Progenitor cell of endocrine pancreas (in vitro differentiated cells): ENCODE results near the gene KYAT1. TPM values are rescaled to one million over a fixed set of nuclear protein-coding genes. Genes with fewer than 3 reads are reported as not detected.

Experiments used
- DNase-seq: peaks from one replicate; pipeline ENCODE4 v3.0.0; 2021; ENCODE audit warnings: low spot score; ENCODE audit not compliant: unreplicated experiment
- H3K27ac Mint-ChIP-seq: 2 replicates; pipeline ENCODE4 v1.8.0; 2021; ENCODE audit warnings: mild to moderate bottlenecking, moderate library complexity, mixed read lengths
- H3K27me3 Mint-ChIP-seq: 2 replicates; pipeline ENCODE4 v1.8.0; 2021; ENCODE audit warnings: mixed read lengths
- H3K36me3 Mint-ChIP-seq: 2 replicates; pipeline ENCODE4 v1.8.0; 2022; ENCODE audit warnings: mixed read lengths; ENCODE audit not compliant: insufficient read depth
- H3K4me1 Mint-ChIP-seq: 2 replicates; pipeline ENCODE4 v1.8.0; 2021; ENCODE audit warnings: low read depth, mixed read lengths
- H3K4me3 Mint-ChIP-seq: 2 replicates; pipeline ENCODE4 v1.8.0; 2021; ENCODE audit warnings: low read depth, mild to moderate bottlenecking, moderate library complexity, mixed read lengths
- H3K9me3 Mint-ChIP-seq: 2 replicates; pipeline ENCODE4 v1.8.0; 2021; ENCODE audit warnings: low read depth, mixed read lengths
- total RNA-seq: library from RNA; stranded (reverse); gene quantifications from 2 replicates; pipeline ENCODE4 v1.2.1, GENCODE V29; 2021
- TF ChIP-seq, protein P1 (sequence below): fragments of 200-600 bp; sonication (generic); IDR thresholded peaks from one replicate; pipeline ENCODE4 v1.5.0; 2021; ENCODE audit warnings: antibody characterized with exemption, mild to moderate bottlenecking; ENCODE audit not compliant: unreplicated experiment

The KYAT1 gene
- total RNA-seq, 1 donor from 2014 or later: 11.7 TPM

DNA sequence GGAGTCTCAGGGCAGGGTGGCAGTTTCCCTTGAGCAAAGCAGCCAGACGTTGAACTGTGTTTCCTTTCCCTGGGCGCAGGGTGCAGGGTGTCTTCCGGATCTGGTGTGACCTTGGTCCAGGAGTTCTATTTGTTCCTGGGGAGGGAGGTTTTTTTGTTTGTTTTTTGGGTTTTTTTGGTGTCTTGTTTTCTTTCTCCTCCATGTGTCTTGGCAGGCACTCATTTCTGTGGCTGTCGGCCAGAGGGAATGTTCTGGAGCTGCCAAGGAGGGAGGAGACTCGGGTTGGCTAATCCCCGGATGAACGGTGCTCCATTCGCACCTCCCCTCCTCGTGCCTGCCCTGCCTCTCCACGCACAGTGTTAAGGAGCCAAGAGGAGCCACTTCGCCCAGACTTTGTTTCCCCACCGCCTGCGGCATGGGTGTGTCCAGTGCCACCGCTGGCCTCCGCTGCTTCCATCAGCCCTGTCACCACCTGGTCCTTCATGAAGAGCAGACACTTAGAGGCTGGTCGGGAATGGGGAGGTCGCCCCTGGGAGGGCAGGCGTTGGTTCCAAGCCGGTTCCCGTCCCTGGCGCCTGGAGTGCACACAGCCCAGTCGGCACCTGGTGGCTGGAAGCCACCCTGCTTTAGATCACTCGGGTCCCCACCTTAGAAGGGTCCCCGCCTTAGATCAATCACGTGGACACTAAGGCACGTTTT lies 35.5 kb upstream of the KYAT1 start:
- DNase-seq: no peak
- H3K27ac Mint-ChIP-seq: no peak overlapping the region
- H3K4me3 Mint-ChIP-seq: no peak overlapping the region
- H3K27me3 Mint-ChIP-seq: no peaks in the 10 kb centered on the region
- H3K4me1 Mint-ChIP-seq: peaks cover 17% of the 10 kb centered on the region
- no peaks in the 10 kb centered on the region for H3K9me3 Mint-ChIP-seq
- TF ChIP-seq, protein P1, sequence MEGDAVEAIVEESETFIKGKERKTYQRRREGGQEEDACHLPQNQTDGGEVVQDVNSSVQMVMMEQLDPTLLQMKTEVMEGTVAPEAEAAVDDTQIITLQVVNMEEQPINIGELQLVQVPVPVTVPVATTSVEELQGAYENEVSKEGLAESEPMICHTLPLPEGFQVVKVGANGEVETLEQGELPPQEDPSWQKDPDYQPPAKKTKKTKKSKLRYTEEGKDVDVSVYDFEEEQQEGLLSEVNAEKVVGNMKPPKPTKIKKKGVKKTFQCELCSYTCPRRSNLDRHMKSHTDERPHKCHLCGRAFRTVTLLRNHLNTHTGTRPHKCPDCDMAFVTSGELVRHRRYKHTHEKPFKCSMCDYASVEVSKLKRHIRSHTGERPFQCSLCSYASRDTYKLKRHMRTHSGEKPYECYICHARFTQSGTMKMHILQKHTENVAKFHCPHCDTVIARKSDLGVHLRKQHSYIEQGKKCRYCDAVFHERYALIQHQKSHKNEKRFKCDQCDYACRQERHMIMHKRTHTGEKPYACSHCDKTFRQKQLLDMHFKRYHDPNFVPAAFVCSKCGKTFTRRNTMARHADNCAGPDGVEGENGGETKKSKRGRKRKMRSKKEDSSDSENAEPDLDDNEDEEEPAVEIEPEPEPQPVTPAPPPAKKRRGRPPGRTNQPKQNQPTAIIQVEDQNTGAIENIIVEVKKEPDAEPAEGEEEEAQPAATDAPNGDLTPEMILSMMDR: no peak
- peaks cover 9% of the 10 kb centered on the region for H3K36me3 Mint-ChIP-seq

DNA sequence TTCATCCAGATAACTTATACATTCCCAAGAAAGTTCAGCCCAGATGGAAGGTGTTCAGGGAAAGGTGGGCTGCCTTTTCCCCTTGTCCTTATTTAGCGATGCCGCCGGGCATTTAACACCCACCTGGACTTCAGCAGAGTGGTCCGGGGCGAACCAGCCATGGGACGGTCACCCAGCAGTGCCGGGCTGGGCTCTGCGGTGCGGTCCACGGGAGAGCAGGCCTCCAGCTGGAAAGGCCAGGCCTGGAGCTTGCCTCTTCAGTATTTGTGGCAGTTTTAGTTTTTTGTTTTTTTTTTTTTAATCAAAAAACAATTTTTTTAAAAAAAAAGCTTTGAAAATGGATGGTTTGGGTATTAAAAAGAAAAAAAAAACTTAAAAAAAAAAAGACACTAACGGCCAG lies 35.0 kb upstream of the KYAT1 start:
- Mint-ChIP-seq H3K27ac (no peak overlapping the region), H3K4me1 (peaks cover 20% of the 10 kb centered on the region), H3K27me3 (no peaks in the 10 kb centered on the region), H3K36me3 (peaks cover 9% of the 10 kb centered on the region), H3K4me3 (no peak overlapping the region), H3K9me3 (no peaks in the 10 kb centered on the region)
- DNase-seq: no peak
- TF ChIP-seq, protein P1: no peak

DNA sequence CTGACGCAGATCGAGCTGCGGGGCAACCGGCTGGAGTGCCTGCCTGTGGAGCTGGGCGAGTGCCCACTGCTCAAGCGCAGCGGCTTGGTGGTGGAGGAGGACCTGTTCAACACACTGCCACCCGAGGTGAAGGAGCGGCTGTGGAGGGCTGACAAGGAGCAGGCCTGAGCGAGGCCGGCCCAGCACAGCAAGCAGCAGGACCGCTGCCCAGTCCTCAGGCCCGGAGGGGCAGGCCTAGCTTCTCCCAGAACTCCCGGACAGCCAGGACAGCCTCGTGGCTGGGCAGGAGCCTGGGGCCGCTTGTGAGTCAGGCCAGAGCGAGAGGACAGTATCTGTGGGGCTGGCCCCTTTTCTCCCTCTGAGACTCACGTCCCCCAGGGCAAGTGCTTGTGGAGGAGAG lies 34.5 kb upstream of the KYAT1 start:
- Mint-ChIP-seq H3K4me3 (no peak overlapping the region), H3K27ac (no peak overlapping the region), H3K4me1 (peaks cover 19% of the 10 kb centered on the region), H3K27me3 (no peaks in the 10 kb centered on the region), H3K36me3 (peaks cover 9% of the 10 kb centered on the region), H3K9me3 (no peaks in the 10 kb centered on the region)
- TF ChIP-seq, protein P1: no peak
- no peak for DNase-seq

DNA sequence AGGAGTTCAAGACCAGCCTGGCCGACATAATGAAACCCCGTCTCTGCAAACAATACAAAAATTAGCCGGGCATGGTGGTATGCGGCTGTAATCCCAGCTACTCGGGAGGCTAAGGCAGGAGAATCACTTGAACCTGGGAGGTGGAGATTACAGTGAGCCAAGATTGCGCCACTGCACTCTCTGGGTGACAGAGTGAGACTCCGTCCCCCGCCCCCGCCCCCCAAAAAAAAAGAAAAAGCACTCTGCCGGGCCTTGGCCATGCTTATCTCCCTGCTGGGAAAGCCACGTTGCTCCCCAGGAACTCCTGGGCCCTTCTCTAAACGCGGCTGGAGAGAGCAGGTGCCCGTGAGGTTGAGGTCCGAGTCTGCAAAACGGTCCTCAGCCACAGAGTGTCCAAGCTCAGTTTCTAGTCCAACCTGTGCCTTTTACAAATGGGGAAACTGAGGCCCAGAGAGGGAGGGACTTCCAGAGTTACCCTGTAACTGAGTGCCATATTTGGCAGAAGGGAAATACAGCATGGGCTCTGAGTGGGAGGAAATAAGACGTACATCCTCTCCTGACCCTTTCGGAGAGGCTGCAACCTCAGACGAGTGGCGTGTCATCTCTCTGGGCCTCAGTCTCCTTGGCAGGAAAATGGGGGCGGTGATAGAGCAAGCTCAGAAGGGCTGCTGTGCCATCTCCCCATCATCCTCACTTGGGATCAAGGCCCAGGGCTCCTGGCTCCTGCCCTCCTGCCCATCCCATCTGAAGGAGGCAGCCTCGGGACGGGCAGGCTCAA lies 32.4 kb upstream of the KYAT1 start:
- Mint-ChIP-seq H3K4me1 (peaks cover 21% of the 10 kb centered on the region), H3K27me3 (no peaks in the 10 kb centered on the region), H3K36me3 (peaks cover 12% of the 10 kb centered on the region), H3K27ac (no peak overlapping the region), H3K4me3 (no peak overlapping the region), H3K9me3 (no peaks in the 10 kb centered on the region)
- TF ChIP-seq, protein P1: no peak
- no peak for DNase-seq

DNA sequence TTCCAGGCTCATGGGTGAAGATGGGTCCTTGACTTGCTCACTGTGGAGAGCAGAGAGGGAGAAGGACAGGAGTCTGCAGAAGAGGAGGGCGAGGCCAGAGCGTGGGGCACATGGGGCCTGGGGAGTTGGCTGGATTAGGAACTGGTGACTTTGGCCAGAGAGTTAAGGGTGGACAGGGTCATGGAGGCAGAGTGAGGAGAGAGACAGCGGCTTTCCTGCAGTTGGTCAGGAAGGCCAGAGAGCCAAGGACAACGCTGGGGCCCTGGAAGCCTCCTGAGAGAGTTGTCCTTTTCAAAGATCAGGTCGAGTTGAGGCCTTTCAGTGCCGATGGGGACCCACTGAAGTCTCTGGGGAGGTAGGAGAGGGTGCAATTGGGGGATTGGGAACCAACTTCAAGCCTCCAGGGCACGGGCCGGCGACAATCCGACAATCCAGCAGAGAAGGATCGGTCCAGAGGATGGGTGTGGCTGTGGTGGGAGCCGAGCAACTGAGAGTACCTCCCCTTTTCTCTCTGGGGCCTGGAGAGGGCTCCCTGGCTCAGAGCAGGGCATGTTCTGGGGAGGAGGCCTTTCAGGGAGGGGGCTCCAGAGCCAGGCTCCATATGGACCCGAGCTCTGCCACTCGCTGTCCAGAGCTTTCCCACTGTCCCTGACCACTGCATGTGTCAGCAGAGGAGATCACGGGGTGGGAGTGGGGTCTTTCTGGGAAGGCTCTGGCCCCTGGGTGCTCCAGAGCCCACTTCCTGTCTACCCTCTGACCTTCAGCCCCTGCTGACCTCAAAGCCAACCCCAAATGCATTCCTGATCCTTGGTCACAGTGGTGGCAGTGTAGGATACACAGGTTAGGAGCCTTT lies 31.5 kb upstream of the KYAT1 start:
- Mint-ChIP-seq H3K4me1 (peaks cover 21% of the 10 kb centered on the region), H3K4me3 (no peak overlapping the region), H3K9me3 (no peaks in the 10 kb centered on the region), H3K36me3 (peaks cover 20% of the 10 kb centered on the region), H3K27me3 (no peaks in the 10 kb centered on the region), H3K27ac (peak overlapping the region; percentile 93)
- DNase-seq: no peak
- TF ChIP-seq, protein P1: no peak
